ENCODE results near the gene DENND4A.
"Not testable (repeated sequence)": the region's sequence is repeated elsewhere in the genome, so short reads cannot be mapped to it uniquely, and the experiment has no call there.

Gene DENND4A

GRCh38 chr15:65752151-65752700, 39.9 kb downstream of the DENND4A start:
- DNase-seq: no peak

GRCh38 chr15:65751431-65751830, 40.7 kb downstream of the DENND4A start:
- no peak for DNase-seq

DNA sequence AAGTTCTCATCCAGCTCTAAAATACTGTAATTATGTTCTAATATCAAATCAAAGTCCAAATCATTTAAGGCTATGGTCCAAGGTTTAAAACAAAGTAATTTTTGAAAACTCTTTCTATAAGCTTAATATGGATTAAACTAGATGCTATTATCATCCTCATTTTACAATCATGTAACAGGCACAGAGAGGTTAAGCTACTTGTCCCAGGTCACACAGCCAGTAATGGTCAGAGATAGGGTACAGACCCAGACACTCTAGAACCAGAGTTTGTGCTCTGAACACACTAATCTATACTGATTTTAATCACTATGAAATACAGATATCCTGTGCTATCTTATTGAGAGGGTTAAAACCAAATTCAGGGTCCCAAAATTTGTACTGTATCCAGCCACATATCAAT, 44.8 kb downstream of the DENND4A start:
- DNase-seq: no peak

- no peak for DNase-seq
Measured at GRCh38 chr15:65743637-65744252, 48.3 kb downstream of the DENND4A start.

DNA sequence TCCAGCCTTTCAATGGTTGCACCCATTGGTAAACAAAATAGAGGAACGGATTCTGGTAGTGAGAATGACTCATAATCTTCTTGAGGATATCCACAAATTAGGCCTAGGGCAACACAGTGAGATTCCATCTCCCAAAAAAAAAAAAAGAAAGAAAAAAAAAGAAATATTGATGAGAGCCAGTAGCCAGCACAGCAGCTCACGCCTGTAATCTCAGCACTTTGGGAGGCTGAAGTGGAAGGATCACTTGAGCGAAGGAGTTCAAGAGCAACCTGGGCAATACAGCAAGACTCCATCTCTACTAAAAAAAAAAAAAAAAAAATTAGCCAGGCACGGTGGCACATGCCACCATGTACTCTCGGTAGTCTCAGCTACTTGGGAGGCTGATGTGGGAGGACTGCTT, 51.9 kb downstream of the DENND4A start:
- no peak for DNase-seq

GRCh38 chr15:65738649-65739048, 53.4 kb downstream of the DENND4A start:
- no peak for DNase-seq

GRCh38 chr15:65733599-65733998, 58.5 kb downstream of the DENND4A start:
- DNase-seq: not testable (repeated sequence)

DNA sequence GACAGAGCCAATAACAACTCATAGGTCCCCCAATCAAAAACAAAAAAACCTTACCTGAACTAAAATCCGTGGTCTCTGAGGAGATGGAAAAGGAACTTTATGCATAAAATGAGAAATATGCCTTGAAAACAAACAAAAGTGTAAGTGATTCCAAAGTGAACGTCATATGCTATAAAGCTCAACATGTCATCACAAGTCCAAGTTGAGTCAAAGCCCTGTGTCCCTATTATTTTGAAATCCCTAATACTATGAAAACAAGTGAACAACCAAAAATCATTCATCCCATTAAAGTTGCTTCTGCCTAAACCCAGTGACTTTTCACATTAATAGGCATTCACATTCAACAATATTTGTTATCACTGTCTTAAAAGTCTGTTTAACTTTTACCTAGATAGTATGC, 59.4 kb downstream of the DENND4A start:
- DNase-seq: no peak

GRCh38 chr15:65731926-65732325, 60.2 kb downstream of the DENND4A start:
- no peak for DNase-seq

DNA sequence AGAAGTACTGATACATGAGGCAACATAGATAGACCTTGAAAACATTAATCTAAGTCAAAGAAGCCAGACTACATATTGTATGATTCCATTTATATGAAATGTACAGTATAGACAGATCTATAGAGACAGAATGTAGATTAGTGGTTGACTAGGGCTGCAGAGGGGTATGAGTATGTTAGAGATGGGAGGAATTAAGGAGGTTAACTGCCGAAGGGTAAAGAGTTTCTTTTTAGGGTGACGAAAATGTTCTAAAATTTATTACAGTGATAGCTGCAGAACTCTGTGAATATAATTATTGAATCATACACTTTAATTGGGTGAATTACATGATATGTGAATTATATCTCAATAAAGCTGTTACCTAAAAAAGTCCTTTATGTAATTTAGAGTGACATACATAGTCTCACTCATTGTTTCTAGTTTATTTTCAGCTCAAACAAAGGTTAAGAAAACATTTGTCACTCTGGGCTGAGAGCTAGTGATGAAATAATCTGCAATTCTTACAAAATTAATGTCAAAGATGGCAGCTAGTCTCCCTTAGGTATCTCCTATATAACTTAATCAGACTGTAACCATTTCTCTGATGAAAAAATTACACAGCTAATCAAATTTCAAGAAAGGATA, 61.4 kb downstream of the DENND4A start:
- no peak for DNase-seq

- no peak for DNase-seq
Measured at GRCh38 chr15:65724464-65725215, 67.5 kb downstream of the DENND4A start.

GRCh38 chr15:65723876-65724275, 68.2 kb downstream of the DENND4A start:
- DNase-seq: no peak

DNA sequence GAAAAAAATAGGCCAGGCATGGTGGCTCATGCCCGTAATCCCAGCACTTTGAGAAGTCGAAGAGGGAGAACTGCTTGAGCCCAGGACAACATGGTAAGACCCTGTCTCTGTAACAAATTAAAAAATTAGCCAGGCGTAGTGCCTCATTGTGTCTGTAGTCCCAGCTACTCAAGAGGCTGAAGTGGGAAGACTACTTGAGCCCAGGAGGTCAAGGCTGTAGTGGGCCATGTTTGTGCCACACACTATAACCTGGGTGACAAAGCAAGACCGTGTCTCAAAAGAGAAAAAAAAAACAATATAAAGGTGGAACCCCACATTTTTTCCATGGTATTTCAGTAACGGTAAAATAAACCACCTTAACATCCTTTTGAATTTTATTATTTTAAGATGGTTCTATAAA, 69.9 kb downstream of the DENND4A start:
- DNase-seq: no peak

- no peak for DNase-seq
Measured at GRCh38 chr15:65712415-65712814, 79.7 kb downstream of the DENND4A start.

DNA sequence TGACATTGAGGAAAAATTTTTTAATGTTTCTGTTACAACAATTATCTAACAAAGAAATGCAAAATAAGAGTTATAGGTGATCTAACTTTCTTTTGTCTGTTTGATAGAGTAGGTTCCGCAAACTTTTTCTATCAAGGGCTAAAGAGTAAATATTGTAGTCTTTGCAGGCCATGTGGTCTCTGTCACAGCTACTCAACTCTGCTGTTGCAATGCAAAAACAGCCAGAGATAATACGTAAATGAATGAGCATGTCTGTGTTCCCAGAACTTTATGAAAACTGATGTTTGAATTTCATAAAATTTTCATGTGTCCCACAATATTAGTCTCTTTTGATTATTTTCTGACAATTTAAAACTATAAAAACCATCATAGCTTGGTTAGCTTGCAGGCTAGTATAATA, 97.0 kb downstream of the DENND4A start:
- no peak for DNase-seq

GRCh38 chr15:65690778-65691177, 101.3 kb downstream of the DENND4A start:
- DNase-seq: no peak

DNA sequence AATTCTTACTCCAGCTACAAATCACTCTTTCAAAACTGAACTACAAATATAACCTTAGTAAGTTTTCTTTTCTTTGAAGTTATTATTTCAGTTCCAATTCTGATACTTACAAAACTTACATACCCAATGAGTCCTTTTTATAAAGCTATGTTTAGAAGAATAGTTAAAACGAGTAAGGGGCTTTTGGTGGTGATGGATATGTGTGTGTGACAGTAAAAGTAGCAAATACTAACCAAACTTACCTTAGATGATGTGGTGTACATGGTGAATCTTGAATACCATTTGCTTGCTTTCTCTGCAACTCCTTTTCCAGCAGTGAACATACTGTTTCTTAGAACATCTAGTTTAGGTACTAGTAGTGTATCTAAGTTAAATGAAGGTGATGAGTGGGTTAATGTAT, 101.9 kb downstream of the DENND4A start:
- no peak for DNase-seq

- DNase-seq: no peak
Measured at GRCh38 chr15:65688462-65688861, 103.6 kb downstream of the DENND4A start.

DNA sequence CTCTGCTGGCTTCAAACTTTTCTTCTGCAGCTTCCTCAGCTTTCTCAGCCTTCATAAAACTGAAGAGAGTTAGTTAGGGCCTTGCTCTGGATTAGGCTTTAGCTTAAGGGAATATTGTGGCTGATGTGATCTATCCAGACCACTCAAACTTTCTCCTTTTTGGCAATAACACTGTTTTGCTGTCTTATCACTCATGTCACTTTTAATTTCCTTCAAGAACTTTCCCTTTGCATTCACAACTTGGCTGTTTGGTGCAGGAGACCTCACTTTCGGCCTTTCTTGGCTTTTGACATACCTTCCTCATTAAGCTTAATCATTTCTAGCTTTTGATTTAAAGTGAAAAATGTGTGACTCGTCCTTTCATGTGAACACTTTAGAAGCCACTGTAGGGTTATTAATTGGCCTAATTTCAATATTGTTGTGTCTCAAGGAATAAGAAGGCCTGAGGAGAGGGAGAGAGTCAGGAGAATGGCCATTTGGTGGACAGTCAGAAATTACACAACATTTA, 109.6 kb downstream of the DENND4A start:
- DNase-seq: no peak

GRCh38 chr15:65680544-65680943, 111.5 kb downstream of the DENND4A start:
- no peak for DNase-seq

GRCh38 chr15:65676123-65676522, 116.0 kb downstream of the DENND4A start:
- DNase-seq: no peak

DNA sequence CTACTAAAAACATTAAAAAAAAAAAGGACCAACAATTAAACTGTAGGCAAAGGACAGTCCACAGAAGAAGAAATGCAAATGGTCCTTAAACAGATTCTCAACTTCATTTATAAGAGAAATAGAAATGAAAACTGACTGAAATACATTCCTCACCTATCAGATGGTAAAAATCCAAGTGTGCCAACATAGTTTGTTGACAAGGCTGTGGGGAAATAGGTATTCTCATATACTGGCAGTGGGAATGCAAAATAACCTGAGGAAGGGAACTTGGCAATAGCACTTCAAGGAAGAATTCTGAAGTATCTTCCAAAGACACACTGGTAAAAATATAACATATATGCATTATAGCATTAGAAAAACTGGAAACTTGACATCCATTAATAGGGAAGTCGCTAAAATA, 116.5 kb downstream of the DENND4A start:
- no peak for DNase-seq

- no peak for DNase-seq
Measured at GRCh38 chr15:65666257-65666656, 125.8 kb downstream of the DENND4A start.

DNA sequence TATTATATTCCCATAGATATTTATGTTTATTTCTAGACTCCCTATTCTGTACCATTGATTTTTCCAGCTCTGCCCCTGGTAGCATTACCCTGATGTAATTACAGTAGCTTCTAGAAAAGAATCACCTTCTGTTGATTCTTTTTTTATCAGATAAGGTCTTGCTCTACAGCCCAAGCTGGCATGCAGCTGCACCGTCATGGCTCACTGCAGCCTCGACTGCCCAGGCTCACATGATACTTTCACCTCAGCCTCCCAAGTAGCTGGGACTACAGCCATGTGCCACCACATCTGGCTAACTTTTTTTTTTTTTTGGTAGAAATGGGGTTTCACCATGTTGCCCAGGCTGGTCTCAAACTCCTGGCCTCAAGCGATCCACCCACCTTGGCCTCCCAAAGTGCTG, 128.6 kb downstream of the DENND4A start:
- no peak for DNase-seq
